Ecto neural progenitor cell (in vitro differentiated cells): Measurements from ENCODE around the gene TLCD3A.
"Not testable (repeated sequence)": the region's sequence is repeated elsewhere in the genome, so short reads cannot be mapped to it uniquely, and the experiment has no call there.

Experiments used
- DNase-seq: peaks from one replicate; pipeline ENCODE4 v3.0.0-alpha.2; 2018; ENCODE audit warnings: low spot score

TLCD3A gene

GRCh38 chr17:749359-749758, 17.0 kb downstream of the TLCD3A start:
- DNase-seq: not testable (repeated sequence)

- DNase-seq: no peak
Observed at GRCh38 chr17:750431-751037, 18.1 kb downstream of the TLCD3A start.

- peak; percentile 59 for DNase-seq
Observed at GRCh38 chr17:751269-752001, 19.0 kb downstream of the TLCD3A start.

GRCh38 chr17:752002-752619, 19.7 kb downstream of the TLCD3A start, which contains the start of gene GEMIN4:
Gene GEMIN4 (minus strand): TSS chr17:752264. CDS start chr17:752142, 122 bp downstream.
- DNase-seq: peak; percentile 100

- DNase-seq: no peak
Observed at GRCh38 chr17:752620-753219, 20.3 kb downstream of the TLCD3A start.

GRCh38 chr17:753418-753817, 21.0 kb downstream of the TLCD3A start:
- no peak for DNase-seq

- not testable (repeated sequence) for DNase-seq
Observed at GRCh38 chr17:755319-755961, 23.0 kb downstream of the TLCD3A start.

- not testable (repeated sequence) for DNase-seq
Observed at GRCh38 chr17:756010-756567, 23.7 kb downstream of the TLCD3A start.

GRCh38 chr17:759964-760363, 27.6 kb downstream of the TLCD3A start:
- DNase-seq: no peak

- DNase-seq: no peak
Observed at GRCh38 chr17:760371-760770, 28.0 kb downstream of the TLCD3A start.

- DNase-seq: no peak
Observed at GRCh38 chr17:767076-767475, 34.7 kb downstream of the TLCD3A start.

GRCh38 chr17:773016-773415, 40.6 kb downstream of the TLCD3A start:
- no peak for DNase-seq

GRCh38 chr17:773467-774312, 41.3 kb downstream of the TLCD3A start:
- no peak for DNase-seq

- DNase-seq: no peak
Observed at GRCh38 chr17:774313-774584, 41.9 kb downstream of the TLCD3A start.

GRCh38 chr17:778096-778495, 45.7 kb downstream of the TLCD3A start:
- no peak for DNase-seq

GRCh38 chr17:781805-782731, 49.7 kb downstream of the TLCD3A start, which contains the start of the genes GLOD4 and MRM3:
Gene GLOD4 (minus strand): TSS chr17:782280. CDS start chr17:782255, 25 bp downstream.
Gene MRM3 (plus strand): TSS chr17:782353. CDS start chr17:782379, 26 bp downstream.
- peak; percentile 99 for DNase-seq

GRCh38 chr17:784143-784542, 51.7 kb downstream of the TLCD3A start:
- no peak for DNase-seq

GRCh38 chr17:785901-786300, 53.5 kb downstream of the TLCD3A start:
- DNase-seq: not testable (repeated sequence)

- no peak for DNase-seq
Observed at GRCh38 chr17:787641-788221, 55.3 kb downstream of the TLCD3A start.

GRCh38 chr17:788551-788950, 56.2 kb downstream of the TLCD3A start:
- no peak for DNase-seq
